NCI-H82 treated with DMSO at 0.1 percent for 48 hours (cell line): ENCODE data around the gene CDADC1.

Experiments
- DNase-seq: peaks from one replicate; lab custom pipeline; 2025; ENCODE audit not compliant: unreplicated experiment; lab: John Stamatoyannopoulos, UW

Gene CDADC1

GRCh38 chr13:49235856-49236431 is 11.8 kb upstream of the CDADC1 start:
- no peak for DNase-seq

- DNase-seq, result no peak
Observed at GRCh38 chr13:49238621-49239020, 9.1 kb upstream of the CDADC1 start.

- DNase-seq, result no peak
Observed at GRCh38 chr13:49240017-49240416, 7.7 kb upstream of the CDADC1 start.

- DNase-seq, result no peak
Observed at GRCh38 chr13:49241296-49241695, 6.4 kb upstream of the CDADC1 start.

GRCh38 chr13:49245101-49245500 is 2.6 kb upstream of the CDADC1 start:
- no peak for DNase-seq

- no peak for DNase-seq
Observed at GRCh38 chr13:49246850-49247642, 679 bp upstream of the CDADC1 start.

- DNase-seq, result no peak
Observed at GRCh38 chr13:49248622-49249002, 887 bp downstream of the CDADC1 start.

GRCh38 chr13:49251326-49251725 is 3.6 kb downstream of the CDADC1 start:
- no peak for DNase-seq

- no peak for DNase-seq
Observed at GRCh38 chr13:49253310-49253709, 5.6 kb downstream of the CDADC1 start.

- DNase-seq, result no peak
Observed at GRCh38 chr13:49254007-49254406, 6.3 kb downstream of the CDADC1 start.

- no peak for DNase-seq
Observed at GRCh38 chr13:49256841-49257240, 9.1 kb downstream of the CDADC1 start.

- no peak for DNase-seq
Observed at GRCh38 chr13:49258089-49258796, 10.5 kb downstream of the CDADC1 start.

- DNase-seq, result no peak
Observed at GRCh38 chr13:49259586-49259985, 11.9 kb downstream of the CDADC1 start.

- no peak for DNase-seq
Observed at GRCh38 chr13:49262634-49263033, 14.9 kb downstream of the CDADC1 start.

- peak; percentile 17 for DNase-seq
Observed at GRCh38 chr13:49265822-49266221, 18.1 kb downstream of the CDADC1 start.

GRCh38 chr13:49271264-49271663 is 23.5 kb downstream of the CDADC1 start:
- DNase-seq, result no peak

- DNase-seq, result no peak
Observed at GRCh38 chr13:49272296-49272695, 24.6 kb downstream of the CDADC1 start.

- DNase-seq, result no peak
Observed at GRCh38 chr13:49278211-49278610, 30.5 kb downstream of the CDADC1 start.

- DNase-seq, result no peak
Observed at GRCh38 chr13:49279112-49279511, 31.4 kb downstream of the CDADC1 start.

GRCh38 chr13:49279885-49280284 is 32.2 kb downstream of the CDADC1 start:
- DNase-seq, result no peak

- no peak for DNase-seq
Observed at GRCh38 chr13:49287995-49288394, 40.3 kb downstream of the CDADC1 start.

- DNase-seq, result no peak
Observed at GRCh38 chr13:49288458-49288857, 40.7 kb downstream of the CDADC1 start.
